GM19328 (cell line): ENCODE measurements around the gene SAMD8.
A peak's percentile ranks its signal among the peaks of the same experiment; 100 is the strongest.
"Not testable (repeated sequence)": the region's sequence is repeated elsewhere in the genome, so short reads cannot be mapped to it uniquely, and the experiment has no call there.

ENCODE experiments used
- ATAC-seq: cut with Tn5 transposase; IDR thresholded peaks from one replicate; pipeline ENCODE4 v1.9.1; 2021; ENCODE audit warnings: mild to moderate bottlenecking, moderate library complexity; ENCODE audit not compliant: unreplicated experiment

The SAMD8 gene

DNA sequence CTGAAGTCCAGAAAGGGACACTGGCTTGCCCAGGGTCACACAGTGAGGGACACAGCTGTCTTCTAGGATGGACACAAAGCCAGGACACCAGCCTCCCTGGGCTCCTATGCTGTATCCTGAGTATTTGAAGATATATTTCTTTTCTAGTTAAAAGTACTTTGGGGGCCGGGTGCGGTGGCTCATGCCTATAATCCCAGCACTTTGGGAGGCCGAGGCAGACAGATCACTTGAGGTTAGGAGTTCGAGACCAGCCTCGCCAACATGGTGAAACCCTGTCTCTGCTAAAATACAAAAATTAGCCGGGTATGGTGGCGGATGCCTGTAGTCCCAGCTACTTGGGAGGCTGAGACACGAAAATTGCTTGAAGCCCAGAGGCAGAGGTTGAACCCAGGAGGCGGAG lies 4.6 kb upstream of the SAMD8 start:
- ATAC-seq, result not testable (repeated sequence)

DNA sequence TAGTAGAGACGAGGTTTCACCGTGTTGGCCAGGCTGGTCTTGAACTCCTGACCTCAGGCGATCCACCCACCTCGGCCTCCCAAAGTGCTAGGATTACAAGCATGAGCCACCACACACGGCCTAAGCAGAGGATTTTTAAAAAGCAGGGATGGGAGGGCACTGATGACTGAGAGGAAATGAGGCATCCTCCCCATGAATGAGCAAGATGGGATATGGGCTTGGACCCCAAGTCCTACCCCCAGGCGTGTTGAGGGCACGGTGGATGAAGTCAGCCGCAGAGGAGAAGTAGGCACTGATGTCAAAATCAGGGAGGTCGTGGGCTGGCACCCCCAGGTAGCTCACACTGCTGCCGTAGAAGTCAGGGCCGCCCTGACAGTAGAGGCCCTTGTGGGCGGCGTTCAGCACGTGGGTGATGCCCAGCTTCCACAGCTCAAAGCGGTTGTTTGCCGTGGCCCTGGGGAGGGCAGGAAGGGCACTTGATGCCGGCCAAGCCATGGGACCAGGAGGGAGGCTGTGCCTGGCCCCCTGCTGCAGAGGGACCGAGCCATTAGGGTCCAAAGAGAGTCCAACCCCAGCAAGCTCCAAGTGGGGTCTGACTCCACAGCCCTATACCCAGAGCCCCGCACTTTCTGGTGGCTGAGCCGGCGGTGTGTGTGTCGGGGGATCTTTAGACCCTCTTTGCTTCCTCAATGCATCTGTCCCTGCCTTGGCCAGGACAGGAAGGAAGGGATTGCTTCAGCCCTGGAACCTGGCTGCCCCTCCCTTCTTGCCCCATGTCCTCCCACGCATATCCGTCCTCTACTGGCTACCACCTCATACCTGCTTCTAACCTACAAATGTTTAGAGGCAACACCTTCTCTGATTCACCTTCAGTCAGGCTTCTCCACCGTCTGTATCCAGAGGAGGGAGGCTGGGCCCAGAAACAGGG lies 3.4 kb upstream of the SAMD8 start:
- no peak for ATAC-seq

DNA sequence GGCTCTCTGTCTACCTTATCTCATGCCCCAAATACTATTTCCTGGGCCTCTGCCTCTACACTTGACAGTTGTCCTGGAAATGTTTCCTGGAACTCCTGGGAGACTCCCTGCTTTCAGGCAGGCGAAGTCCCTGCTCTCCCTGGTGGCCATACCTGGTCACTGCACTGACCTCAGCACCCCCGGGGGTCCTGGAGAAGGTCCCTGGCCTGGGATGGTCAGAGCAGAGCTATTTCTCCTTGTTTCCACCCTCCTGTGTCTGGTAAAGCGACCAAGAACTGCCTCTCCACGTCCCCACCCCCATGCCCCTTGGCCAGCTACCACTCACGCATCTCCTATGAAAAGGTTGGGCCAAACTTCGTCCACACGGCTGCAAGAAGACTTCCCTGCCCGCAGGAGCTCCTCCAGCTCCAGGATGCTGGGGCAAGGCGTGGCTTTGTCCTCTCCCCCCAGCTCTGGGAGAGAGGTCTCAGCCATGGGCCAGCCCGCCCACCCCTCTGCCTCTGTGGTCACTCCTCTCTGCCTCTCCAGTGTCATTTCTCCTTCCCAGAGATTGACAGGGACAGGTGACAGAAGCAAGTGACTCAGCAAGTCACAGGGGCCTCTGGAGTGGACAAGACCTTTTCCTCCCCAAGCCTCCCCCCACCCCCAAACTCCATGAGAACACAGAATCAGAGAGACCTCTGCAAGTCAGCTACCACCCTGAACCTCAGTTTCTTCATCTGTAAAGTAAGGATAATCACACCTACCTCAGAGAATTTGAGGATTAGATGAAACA lies 2.6 kb upstream of the SAMD8 start:
- no peak for ATAC-seq

DNA sequence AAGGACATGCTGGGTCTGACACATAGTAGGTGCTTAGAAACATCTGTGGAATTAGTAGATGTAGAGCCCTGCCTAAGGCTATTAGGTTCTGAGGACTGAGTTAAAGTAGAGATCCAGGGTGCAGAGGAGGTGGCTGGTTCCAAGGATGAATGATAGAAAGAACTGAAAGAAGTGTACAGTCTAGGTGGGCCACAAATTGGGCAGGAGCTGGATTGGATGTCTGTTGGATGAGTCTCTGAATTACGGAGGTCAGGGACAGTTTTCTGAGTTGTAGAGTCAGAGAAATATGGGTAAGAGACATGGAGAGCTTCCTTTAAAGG lies 2.0 kb upstream of the SAMD8 start:
- ATAC-seq, result no peak

DNA sequence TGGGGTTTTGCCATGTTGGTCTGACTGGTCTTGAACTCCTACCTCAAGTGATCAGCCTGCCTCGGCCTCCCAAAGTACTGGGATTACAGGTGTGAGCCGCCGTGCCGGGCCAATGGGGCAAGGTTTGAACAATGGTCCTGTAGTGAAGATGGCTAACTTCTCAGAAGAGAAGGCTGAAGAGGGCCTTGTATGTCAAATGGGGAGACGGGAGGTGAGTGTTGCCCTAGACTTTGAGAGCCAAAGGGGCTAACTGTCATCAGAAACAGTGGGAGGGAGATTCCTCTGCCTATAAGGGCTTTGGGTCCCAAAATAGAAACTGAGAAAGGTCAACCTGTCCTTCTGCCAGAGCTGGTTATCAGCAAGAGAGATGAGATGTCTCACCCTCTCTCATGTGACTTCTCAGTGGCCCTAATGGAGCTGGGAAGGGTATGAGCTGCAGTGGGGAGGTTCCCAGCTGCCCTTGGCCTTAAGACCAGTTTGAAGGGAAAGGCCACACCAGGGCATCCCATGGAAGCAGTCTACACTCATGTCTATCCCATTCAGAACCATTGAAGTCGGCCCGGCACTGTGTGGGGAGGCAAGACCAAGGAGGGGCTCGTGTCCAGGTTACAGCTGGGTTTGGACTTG lies 1.3 kb upstream of the SAMD8 start:
- ATAC-seq, result no peak

DNA sequence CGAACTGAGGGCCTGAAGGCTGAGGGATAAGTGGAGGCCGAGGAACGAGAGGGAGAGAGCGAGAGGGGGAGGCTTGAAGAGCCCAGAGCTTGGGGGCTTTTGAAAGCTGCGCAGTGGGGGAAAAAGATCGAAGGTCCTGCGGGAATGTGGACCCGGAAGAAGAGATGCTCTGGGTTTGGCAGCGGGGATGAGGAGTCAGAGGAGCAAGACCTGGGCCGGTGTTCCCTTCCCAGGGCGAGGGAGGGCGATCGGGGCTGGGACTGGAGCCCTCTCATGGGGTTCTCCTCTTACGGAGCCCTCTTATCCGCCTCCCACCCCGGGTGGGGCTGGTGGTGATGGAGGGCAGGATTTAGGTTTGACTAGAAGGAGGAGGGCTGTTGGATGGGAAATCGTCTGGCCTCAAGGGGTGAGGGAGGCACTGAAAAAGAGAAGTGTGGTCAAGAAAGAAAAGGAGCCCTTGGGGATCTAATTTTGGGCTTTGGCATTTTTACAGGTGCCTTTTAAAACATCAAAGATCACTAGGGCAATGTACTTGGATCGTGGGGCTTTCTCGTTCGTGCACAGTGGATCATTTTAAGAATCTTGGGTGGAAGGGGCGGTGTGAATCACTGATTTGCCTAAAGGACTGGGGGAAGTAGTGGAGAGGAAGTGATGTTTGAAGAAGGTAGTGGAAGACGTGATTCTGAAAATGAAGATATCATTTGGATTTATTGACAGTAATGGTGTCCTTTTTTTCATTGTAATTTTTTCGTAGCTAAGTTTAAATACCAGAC lies 637 bp downstream of the SAMD8 start:
- ATAC-seq, result peak; percentile 24

DNA sequence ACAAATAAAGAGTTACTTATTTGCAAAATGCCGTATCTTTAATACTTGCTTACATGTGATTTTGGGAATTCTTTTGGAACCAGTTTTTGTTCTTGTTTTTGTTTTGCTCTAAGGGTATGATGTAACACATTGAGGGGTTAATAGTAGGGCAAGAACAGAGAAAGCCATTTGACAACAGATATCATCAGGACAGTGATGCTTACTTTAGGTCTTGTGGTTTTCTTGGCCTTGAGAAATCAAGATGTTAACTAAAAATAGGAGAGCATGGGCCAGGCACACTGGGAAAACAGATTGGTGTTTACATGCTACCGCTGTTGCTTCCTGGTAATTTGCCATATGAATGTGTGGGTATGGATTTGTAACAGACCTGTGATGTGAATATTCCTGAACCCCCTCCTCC lies 3.7 kb downstream of the SAMD8 start:
- no peak for ATAC-seq

DNA sequence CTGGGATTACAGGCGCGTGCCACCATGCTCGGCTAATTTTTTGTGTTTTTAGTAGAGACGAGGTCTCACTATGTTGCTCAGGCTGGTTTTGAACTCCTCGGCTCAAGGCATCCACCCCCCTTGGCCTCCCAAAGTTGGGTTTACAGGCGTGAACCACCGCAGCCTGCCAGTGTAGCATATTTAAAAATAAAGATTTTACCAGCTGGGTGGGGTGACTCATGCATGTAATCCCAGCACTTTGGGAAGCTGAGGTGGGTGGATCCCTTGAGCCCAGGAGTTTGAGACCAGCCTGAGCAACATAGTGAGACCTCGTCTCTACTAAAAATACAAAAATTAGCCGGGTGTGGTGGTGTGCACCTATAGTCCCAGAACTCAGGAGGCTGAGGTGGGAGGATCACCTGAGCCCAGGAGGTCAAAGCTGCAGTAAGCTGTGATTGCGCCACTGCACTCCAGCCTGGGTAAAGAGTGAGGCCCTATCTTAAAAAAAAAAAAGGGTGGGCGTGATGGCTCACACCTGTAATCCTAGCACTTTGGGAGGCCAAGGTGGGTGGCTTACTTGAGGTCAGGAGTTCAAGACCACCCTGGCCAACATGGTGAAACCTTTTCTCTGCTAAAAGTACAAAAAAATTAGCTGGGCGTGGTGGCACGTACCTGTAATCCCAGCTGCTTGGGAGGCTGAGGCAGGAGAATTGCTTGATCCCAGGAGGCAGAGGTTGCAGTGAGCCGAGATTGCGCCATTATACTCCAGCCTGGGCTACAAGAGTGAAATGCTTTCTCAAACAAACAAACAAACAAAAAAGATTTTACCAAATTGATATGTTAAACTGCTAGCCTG lies 5.7 kb downstream of the SAMD8 start:
- ATAC-seq, result not testable (repeated sequence)

DNA sequence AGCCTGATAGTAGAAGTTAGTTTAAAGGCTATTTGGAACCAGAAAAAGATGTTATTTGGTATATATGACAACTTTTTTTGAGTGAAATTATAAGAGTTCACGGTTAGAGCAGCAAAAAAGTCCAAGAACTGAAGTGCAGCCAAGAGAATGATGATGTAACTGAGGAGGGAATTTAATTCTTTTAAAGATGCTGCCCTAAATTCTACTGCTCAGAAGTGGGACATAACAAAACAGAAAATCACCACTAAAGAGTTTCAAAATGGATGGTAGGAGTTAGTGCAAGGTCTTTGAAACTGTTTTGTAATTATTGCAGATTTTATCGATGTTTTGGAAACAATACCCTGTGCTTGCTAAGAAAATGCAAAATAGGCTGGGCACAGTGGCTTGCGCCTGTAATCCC lies 6.5 kb downstream of the SAMD8 start:
- no peak for ATAC-seq

DNA sequence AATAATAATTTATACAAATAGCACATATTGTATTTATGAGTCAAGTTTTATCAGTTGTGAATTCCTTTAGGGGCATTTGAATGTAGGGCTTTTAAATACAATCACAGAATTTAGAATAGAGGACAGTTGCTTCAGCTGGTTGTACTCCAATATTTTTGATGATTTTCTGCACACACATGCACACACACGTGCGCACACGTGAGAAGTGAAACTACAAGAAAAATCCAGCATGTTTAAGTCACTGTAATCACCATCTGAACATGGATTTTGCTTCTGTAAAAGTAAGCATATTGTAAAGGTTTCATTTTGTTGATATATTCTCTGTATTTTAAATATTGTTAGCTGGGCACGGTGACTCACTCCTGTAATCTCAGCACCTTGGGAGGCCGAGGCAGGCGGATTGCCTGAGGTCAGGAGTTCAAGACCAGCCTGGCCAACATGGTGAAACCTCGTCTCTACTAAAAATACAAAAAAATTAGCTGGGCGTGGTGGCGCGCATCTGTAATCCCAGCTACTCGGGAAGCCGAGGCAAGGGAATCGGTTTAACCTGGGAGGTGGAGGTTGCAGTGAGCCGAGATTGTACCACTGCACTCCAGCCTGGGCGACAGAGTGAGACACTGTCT lies 8.1 kb downstream of the SAMD8 start:
- not testable (repeated sequence) for ATAC-seq

DNA sequence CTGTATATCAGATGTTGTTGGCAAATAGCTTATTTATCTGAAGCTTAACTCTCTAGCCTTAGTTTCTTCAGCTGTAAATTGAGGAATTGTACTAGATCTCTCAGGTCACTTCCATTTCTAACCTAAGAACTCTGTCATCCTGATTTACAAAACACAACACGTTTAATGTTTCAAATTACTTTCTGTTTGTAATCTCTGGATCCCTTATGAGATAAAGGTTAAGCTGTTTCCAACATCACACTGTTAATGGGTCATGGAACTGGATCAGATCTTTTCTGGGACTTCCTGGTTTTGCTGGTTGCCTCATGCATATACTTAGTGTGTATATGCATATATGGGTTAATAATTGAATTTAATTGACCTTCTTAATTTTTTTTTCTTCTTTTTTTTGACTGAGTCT lies 9.9 kb downstream of the SAMD8 start:
- ATAC-seq, result no peak

DNA sequence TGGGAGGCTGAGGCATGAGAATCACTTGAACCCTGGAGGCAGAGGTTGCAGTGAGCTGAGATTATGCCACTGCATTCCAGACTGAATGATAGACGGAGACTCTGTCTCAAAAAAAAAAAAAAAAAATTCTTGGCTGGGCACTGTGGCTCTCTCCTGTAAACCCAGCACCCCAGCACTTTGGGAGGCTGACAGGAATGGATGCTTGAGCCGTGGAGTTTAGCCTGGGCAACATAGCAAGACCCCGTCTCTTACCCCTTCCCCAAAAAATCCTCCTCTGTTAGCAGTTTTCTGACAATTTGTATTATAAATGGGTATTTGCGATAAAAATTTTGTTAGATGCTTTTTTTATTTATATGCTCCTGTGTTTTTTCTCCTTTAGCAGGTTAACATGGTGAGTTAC lies 11.0 kb downstream of the SAMD8 start:
- no peak for ATAC-seq

DNA sequence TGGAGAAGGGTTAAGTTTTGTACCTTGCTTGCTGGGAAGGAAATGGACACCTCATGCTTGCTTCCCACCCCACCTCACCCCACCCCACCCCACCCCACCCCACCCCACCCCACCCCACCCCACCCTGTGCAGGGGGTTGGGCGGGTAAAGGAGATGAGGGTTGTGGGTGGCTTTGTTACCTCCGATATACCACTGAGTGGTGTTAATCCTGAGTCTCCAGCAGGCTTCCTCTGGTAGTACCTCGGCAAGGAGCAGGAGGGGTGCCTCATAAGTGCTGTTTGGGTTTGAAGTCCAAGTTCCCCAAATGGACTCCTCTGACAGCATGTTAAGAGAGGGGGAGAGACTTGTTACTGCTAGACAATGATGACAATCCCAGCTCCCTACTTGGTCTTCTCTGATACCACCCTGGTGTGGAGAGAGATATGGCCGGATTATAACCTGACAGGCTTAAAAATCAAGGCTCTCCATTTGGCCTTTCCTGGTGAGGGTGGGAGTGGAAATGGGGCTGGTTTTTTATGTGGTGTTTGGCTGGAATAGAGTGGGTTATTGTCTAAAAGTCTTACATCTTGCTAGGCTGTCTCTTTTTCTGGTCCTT lies 11.7 kb downstream of the SAMD8 start:
- no peak for ATAC-seq

DNA sequence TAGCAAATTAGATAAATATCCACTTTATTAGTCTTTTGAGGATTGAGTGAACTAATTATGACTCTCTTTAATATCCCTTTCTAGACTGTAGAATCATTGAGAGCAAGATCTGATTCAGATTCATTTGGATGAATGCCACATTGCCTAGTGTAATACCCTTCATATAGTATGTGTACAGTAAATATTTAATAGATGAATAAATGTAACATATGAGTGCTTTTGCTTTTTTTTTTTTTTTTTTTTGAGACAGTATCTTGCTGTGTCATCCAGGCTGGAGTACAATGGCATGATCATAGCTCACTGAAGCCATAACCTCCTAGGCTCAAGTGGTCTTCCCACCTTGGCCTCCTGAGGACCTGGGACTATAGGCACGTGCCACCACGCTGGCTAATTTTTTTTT lies 14.8 kb downstream of the SAMD8 start:
- no peak for ATAC-seq

DNA sequence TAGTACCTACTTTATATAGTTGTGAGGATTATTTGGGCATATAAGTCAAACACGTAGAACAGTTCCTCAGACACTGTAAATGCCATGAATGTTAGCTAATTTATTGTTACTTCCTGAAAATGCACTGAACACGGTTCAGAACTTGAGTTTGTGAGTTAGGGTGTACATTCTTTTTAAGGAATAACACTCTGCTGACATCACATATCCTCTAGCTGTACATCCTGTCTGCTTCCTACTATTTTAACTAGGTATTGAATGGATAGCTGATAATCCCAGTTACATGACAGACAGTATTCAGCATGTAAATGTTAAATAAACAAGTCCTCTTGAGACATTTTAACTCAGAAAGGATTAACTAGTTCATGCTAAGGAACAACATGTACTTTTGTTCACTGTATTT lies 16.0 kb downstream of the SAMD8 start:
- ATAC-seq, result no peak

DNA sequence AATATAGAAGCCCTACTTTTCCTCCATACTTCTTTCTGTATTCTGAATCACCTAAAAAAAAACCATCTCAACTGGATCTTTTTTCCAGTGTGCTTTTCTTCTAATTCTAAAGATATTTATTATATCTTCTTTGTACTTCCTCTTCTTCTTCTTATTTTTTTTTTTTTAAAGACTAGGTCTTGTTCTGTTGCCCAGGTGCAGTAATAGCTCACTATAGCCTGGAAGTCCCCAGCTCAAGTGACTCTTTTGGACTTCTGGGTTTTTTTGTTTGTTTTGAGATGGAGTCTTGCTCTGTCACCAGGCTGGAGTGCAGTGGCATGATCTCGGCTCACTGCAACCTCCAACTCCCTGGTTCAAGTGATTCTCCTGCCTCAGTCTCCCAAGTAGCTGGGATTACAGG lies 17.5 kb downstream of the SAMD8 start:
- not testable (repeated sequence) for ATAC-seq

DNA sequence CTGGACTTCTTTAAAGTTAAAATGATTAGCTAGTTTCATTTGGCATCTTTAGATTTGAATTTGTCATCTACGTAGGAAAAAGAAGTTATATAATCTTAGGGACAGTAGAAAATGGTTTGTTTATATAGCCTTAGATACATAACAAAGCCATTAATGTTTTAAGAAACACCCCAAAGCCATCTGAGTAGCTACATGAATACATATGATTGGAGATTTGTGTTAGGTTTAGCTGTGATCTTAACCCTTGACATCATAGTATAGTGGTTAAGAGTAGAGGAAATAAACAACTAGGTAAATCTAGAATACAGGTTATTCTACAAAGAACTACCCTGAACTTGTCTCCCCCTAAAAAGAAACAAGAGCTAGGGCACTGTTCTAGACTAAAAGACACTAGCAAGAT lies 18.1 kb downstream of the SAMD8 start:
- ATAC-seq, result no peak

DNA sequence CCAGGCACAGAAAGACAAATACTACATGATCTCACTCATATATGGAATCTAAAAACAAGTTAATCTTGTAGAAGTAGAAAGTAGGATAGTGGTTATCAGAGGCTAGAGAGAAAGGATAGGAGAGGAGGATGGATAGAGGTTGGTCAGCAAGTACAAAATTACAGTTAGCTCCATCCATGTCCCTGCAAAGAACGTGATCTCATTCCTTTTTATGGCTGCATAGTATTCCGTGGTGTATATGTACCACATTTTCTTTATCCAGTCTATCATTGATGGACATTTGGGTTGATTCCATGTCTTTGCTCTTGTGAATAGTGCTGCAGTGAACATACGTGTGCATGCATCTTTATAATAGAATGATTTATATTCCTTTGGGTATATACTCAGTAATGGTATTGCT lies 22.2 kb downstream of the SAMD8 start:
- ATAC-seq, result not testable (repeated sequence)

DNA sequence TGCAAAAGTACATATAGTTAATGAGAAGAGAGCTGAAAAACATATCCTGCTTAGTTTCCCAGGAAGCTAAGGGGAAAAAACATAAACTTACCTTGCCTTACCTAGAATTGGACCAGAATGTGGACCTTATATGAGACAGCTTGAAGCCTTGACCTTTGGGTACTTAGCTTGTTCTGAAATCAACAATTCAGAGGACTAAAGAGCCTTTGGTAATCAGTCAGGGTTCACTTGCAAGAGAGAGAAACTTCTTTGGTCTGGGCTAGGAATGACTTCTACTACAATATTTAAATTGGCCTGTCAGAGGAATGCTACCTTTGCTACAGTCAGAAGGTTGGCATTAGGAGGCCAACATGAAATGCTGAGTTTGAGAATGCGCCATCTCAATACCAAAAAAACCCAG lies 24.9 kb downstream of the SAMD8 start:
- no peak for ATAC-seq
